IPS-20b (cell line): ENCODE results near the gene KTN1.

Experiments
- H3K27ac ChIP-seq: one replicate; pipeline ENCODE4 v1.5.1; 2013; ENCODE audit warnings: low read length
- H3K27me3 ChIP-seq: 2 replicates; pipeline ENCODE4 v1.6.1; 2013; ENCODE audit warnings: mild to moderate bottlenecking, low read length, inconsistent platforms; ENCODE audit not compliant: insufficient read depth
- H3K36me3 ChIP-seq: 2 replicates; pipeline ENCODE4 v1.6.1; 2013; ENCODE audit warnings: low read depth, mild to moderate bottlenecking, inconsistent platforms, low read length, moderate library complexity; ENCODE audit not compliant: insufficient read depth
- H3K4me1 ChIP-seq: 2 replicates; pipeline ENCODE4 v1.6.1; 2013; ENCODE audit warnings: mild to moderate bottlenecking, control low read depth, inconsistent platforms, low read length, moderate library complexity; ENCODE audit not compliant: insufficient read depth
- H3K4me3 ChIP-seq: 2 replicates; pipeline ENCODE4 v1.5.1; 2013; ENCODE audit warnings: mild to moderate bottlenecking, low read length, inconsistent platforms
- H3K9ac ChIP-seq: 2 replicates; pipeline ENCODE4 v1.6.1; 2013; ENCODE audit warnings: low read depth, mild to moderate bottlenecking, inconsistent platforms, low read length, moderate library complexity
- H3K9me3 ChIP-seq: 2 replicates; pipeline ENCODE4 v1.6.1; 2013; ENCODE audit warnings: mild to moderate bottlenecking, low read depth, low read length, inconsistent platforms; ENCODE audit not compliant: insufficient read depth

KTN1 gene

DNA sequence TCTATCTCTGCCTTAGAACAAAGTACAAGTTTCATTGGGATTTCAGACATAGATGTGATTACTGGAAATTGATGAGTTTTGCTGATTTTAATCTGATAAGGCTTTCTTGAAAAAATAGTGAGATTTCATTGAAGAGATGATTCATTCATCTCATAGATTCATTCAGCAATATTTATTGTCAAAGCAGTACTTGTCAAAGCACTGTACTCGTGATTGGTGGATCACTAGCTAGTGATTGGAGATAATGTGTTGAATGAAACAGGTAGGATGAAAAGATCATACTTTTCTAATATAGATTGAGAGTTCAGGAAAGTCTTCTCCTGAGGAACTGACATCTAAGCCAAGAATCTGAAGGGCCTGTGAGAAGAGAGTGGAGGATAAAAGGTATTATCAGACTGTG lies 71.0 kb downstream of the KTN1 start:
- no peaks in the 10 kb centered on the region for H3K4me1 ChIP-seq
- no peaks in the 10 kb centered on the region for H3K27me3 ChIP-seq
- no peak overlapping the region for H3K27ac ChIP-seq
- H3K4me3 ChIP-seq, result no peak overlapping the region
- peaks cover 83% of the 10 kb centered on the region for H3K36me3 ChIP-seq
- no peaks in the 10 kb centered on the region for H3K9me3 ChIP-seq
- H3K9ac ChIP-seq, result no peak overlapping the region

DNA sequence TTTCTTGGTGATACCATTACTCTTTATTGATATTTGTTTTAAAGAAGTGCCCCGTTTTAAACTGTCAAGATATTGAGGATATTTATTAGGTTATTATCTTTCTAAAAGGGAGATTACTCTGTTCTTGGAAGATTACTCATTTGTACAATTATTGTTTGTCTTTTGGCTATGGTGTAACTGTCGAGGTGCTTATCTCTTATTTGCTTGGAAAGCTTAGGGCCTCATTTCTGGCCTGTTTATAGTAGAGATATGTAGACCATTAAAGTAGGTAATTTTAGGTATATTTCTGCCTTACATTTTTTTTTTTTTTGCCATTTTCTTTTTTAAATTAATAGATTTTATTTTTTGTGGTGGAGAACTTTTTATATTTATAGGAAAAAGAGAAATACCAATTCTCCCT lies 74.2 kb downstream of the KTN1 start:
- Histone ChIP-seq H3K36me3 (peaks cover 89% of the 10 kb centered on the region), H3K9me3 (no peaks in the 10 kb centered on the region), H3K4me1 (no peaks in the 10 kb centered on the region), H3K27me3 (no peaks in the 10 kb centered on the region), H3K27ac (no peak overlapping the region), H3K4me3 (no peak overlapping the region), H3K9ac (no peak overlapping the region)

DNA sequence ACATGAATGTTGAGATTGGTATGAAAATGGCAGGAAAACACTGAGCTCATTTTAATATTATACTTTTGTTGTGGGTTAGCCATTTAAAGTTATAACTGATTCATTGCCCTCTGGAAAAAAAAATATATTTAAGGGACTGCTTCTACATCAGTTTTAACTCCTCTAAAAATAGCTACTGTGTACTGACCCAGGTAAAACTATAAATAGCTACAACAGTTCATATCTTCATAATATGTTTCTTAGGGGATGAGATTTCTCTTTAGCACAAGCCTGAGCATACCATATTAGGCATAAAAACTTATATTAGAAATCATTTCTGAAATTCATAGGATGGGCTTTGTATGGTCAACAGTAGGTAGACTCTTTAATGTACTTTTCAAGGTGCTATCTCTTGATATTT lies 81.0 kb downstream of the KTN1 start:
- peaks cover 83% of the 10 kb centered on the region for H3K36me3 ChIP-seq
- H3K4me1 ChIP-seq, result no peaks in the 10 kb centered on the region
- H3K27ac ChIP-seq, result no peak overlapping the region

DNA sequence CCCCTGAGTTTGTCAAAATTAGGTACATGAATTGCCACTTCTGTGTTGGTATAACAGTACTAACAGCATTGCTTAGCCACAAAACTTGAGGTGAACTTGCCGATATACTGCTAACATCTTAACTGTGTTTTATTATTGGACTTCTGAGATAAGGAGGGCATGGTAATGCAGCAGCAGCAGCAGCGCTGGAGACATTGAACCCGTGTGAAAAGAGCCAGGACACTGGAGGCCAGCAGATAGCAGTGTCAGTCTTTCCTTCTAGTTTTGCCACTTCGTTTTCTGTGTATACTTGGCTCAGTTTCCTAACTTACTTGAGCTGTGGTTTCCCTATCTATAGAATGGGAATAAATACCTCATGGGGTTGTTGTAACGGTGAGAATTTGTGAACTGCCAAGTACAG lies 82.7 kb downstream of the KTN1 start:
- Histone ChIP-seq H3K4me1 (no peaks in the 10 kb centered on the region), H3K36me3 (peaks cover 71% of the 10 kb centered on the region), H3K9me3 (no peaks in the 10 kb centered on the region), H3K9ac (no peak overlapping the region), H3K27me3 (no peaks in the 10 kb centered on the region), H3K27ac (no peak overlapping the region), H3K4me3 (no peak overlapping the region)

More for the DNA sequence above, 81.0 kb downstream of the KTN1 start:
- Histone ChIP-seq H3K9me3 (no peaks in the 10 kb centered on the region), H3K27me3 (no peaks in the 10 kb centered on the region), H3K4me3 (no peak overlapping the region), H3K9ac (no peak overlapping the region)

DNA sequence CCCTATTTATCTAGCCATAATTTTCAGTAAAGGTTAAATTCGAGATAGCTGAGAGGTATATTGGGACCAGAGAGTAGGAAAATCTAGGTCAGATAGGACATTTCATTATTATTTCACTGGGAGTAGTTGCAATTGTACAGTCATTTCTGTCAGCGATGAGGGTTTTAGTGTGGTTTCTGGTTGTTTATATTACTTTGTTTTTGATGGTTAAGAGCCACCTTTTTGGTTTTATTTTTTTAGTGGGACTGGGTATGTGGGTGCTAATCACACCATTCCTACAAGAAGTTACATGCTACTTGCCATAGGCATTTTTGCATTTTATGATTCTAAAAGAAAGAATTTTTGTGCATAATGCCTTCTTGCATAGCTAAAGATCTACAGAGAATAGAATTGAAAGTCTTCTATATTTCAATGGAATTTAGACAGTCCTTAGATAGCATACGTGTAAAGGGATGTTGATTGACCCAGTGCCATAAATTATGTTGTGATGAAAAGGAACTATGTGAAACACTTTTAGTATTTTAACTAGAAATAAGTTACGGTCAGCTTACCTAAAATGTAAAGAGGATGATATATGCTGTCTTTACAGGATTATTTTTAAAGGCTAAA lies 85.2 kb downstream of the KTN1 start:
- Histone ChIP-seq H3K27ac (no peak overlapping the region), H3K4me3 (no peak overlapping the region), H3K4me1 (no peaks in the 10 kb centered on the region), H3K36me3 (peaks cover 61% of the 10 kb centered on the region), H3K9me3 (no peaks in the 10 kb centered on the region), H3K27me3 (no peaks in the 10 kb centered on the region), H3K9ac (no peak overlapping the region)

DNA sequence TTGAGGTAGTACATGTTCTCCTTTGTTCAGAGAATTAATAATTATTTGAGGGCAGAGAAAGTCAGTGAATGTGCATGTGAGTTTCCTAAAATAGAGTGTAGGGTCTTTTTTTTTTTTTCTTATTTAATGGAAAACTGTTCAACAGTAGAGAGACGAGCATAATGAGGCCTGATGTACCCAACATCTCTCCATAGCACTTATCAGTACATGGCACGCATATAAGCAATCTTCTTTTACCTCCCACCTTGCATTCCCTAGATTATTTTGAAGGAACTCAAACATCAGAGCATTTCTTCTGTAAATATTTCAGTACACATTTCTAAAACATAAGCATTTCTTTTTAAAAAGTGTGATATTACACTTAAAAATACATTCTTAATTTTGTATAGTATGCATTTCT lies 87.8 kb downstream of the KTN1 start:
- Histone ChIP-seq H3K36me3 (peaks cover 61% of the 10 kb centered on the region), H3K9me3 (no peaks in the 10 kb centered on the region), H3K4me3 (no peak overlapping the region), H3K4me1 (no peaks in the 10 kb centered on the region), H3K27me3 (no peaks in the 10 kb centered on the region), H3K27ac (no peak overlapping the region), H3K9ac (no peak overlapping the region)

DNA sequence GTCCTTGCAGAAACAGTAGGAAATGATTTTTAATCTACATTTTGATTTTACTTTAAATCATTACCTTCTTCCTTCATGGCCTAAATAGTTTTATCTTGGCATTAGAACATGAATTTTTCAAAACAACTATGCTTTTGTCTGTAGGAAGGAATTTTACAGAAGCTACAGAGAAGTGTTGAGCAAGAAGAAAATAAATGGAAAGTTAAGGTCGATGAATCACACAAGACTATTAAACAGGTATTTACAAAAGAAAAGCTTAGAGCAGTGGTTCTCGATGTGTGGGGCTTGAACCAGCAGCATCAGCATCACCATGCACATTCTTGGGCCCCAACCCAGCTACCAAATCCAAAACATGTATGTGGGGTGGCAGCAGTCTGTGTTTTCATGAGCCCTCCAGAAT lies 91.6 kb downstream of the KTN1 start:
- no peaks in the 10 kb centered on the region for H3K9me3 ChIP-seq
- peaks cover 76% of the 10 kb centered on the region for H3K36me3 ChIP-seq
- no peaks in the 10 kb centered on the region for H3K4me1 ChIP-seq
- H3K9ac ChIP-seq, result no peak overlapping the region
- H3K4me3 ChIP-seq, result no peak overlapping the region
- H3K27ac ChIP-seq, result no peak overlapping the region
- no peaks in the 10 kb centered on the region for H3K27me3 ChIP-seq

DNA sequence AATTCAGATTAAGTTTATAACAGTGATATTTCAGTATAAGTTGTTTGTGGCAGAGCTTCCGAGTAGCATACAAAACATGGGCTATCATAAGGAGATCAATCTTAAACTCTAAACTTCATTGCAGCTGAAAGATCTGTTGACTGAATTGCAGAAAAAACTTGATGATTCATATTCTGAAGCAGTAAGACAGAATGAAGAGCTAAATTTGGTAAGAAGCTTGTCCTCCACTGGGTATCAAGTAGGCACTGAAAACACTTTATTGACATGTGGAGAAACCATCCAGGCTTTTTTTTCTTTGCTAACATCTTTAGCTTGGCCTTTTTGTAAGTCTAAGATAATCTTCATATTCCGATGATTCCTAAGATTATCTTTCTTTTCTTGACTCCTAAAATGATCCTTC lies 93.0 kb downstream of the KTN1 start:
- peaks cover 80% of the 10 kb centered on the region for H3K36me3 ChIP-seq
- no peaks in the 10 kb centered on the region for H3K27me3 ChIP-seq
- no peaks in the 10 kb centered on the region for H3K4me1 ChIP-seq
- H3K4me3 ChIP-seq, result no peak overlapping the region
- H3K9me3 ChIP-seq, result no peaks in the 10 kb centered on the region; the same call in 1 of the 2 replicates
- H3K9ac ChIP-seq, result no peak overlapping the region
- no peak overlapping the region for H3K27ac ChIP-seq

DNA sequence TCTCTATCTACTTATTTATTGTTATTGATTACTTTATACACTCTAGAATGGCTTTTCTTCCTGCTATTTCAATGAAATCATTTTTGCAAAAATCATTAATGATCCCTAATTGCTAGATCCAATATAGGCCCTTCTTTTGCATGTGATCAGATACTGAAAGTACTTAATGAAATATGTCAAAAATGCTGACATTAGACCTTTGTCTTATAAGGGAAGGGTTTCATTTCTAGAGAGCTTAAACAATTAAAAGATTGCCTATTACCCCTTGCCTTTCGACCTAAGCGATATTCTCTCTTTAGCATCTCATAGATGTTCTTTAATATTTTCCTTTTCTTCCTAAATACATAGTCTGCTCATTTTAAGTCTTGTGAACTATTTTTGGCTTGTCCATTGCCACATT lies 101.1 kb downstream of the KTN1 start:
- Histone ChIP-seq H3K4me3 (no peak overlapping the region), H3K27ac (no peak overlapping the region), H3K36me3 (peaks cover 90% of the 10 kb centered on the region), H3K27me3 (no peaks in the 10 kb centered on the region), H3K9me3 (peaks cover 5% of the 10 kb centered on the region; the same call in 1 of the 2 replicates), H3K9ac (no peak overlapping the region), H3K4me1 (peaks cover 2% of the 10 kb centered on the region; the same call in 1 of the 2 replicates)

DNA sequence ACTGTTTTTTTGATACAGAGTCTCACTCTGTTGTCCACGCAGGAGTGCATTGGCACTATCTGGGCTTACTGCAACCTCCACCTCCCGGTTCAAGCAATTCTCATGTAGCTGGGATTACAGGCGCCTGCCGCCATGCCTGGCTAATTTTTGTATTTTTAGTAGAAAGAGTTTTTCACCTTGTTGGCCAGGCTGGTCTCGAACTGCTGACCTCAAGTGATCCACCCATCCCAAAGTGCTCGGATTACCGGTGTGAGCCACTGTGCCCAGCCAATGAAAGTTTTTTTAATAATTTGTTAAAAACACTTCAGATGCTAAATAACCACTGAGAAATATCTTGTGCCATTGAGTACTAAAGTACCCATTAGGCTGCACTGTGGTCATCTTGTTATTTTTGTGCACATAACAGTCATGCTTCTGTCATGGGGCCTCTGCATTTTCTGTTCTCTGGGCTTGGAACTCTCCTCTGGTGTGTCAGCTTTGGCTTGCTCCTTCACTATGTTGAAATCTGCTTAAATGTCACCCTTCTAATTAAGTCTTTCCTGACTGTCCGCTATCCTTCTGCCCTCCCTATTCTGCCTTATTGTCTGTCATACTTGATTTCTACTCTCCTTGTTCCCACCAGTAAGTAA lies 105.1 kb downstream of the KTN1 start:
- no peak overlapping the region for H3K27ac ChIP-seq
- no peak overlapping the region for H3K9ac ChIP-seq
- no peaks in the 10 kb centered on the region for H3K9me3 ChIP-seq
- H3K27me3 ChIP-seq, result no peaks in the 10 kb centered on the region
- peaks cover 2% of the 10 kb centered on the region; the same call in 1 of the 2 replicates for H3K4me1 ChIP-seq
- H3K36me3 ChIP-seq, result peaks cover 63% of the 10 kb centered on the region
- H3K4me3 ChIP-seq, result no peak overlapping the region

DNA sequence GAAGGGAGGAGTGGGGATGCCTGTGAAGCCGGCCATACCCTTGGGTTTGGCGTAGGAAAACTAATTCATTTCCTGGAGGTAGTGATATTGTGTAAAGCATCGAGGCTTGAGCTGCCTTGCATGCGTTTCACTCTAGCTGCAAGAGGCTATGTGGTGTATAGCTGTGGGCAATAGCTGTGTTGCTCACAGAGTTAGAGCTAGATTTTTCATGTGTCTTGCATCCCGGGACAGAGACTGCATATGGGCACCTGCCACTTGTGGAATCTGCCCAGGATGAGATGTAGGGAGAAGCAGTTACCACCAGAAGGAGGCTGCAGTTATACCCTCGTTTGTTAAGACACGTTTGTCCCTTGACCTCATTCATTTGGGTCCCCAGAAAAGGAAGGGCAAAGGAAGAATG lies 106.7 kb downstream of the KTN1 start:
- no peak overlapping the region for H3K27ac ChIP-seq
- no peaks in the 10 kb centered on the region for H3K27me3 ChIP-seq
- H3K4me3 ChIP-seq, result no peak overlapping the region
- peaks cover 48% of the 10 kb centered on the region for H3K36me3 ChIP-seq
- H3K9ac ChIP-seq, result no peak overlapping the region
- H3K9me3 ChIP-seq, result no peaks in the 10 kb centered on the region
- peaks cover 5% of the 10 kb centered on the region for H3K4me1 ChIP-seq

DNA sequence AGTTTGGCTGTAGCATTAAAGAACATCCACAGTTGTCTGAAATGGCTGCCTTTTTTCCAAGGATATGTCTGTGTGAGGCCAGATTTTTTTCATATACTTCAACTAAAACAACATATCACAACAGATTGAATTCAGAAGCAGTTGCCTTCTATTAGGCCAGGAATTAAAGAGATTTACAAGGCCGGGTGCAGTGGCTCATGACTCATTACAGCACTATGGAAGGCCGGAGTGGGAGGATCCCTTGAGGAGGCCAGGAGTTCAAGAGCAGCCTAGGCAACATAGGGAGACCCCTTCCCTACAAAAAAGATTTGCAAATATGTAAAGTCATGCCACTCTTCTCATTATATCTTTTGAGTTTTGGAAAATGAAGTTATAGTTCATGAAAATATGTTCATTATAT lies 108.6 kb downstream of the KTN1 start:
- Histone ChIP-seq H3K27me3 (no peaks in the 10 kb centered on the region), H3K36me3 (peaks cover 31% of the 10 kb centered on the region), H3K4me3 (no peak overlapping the region), H3K27ac (no peak overlapping the region), H3K9me3 (no peaks in the 10 kb centered on the region), H3K4me1 (peaks cover 5% of the 10 kb centered on the region), H3K9ac (no peak overlapping the region)
